ENCODE data around the gene DNAH8. TPM values are rescaled to one million over a fixed set of nuclear protein-coding genes. Genes with fewer than 3 reads are reported as not detected.

Gene DNAH8
- total and polyA plus RNA-seq, 2 experiments from 2014 or later: 0.03 to 0.15 TPM

- DNase-seq (ENCODE audit: low spot score): peak; percentile 42
- Histone ChIP-seq H3K4me2 (peak within 1 kb of the TSS; percentile 93), H3K4me3 (peak within 1 kb of the TSS; percentile 33), H3K27me3 (peaks cover 54% of the 10 kb centered on the region), H4K20me1 (ENCODE audit: insufficient read depth, poor library complexity, severe bottlenecking) (no peaks in the 10 kb centered on the region), H3K36me3 (replicated peaks; ENCODE audit: insufficient read depth, low read depth) (no peaks in the 10 kb centered on the region), H3K9me3 (ENCODE audit: low read depth) (no peaks in the 10 kb centered on the region), H3K4me1 (ENCODE audit: insufficient read depth) (no peaks in the 10 kb centered on the region), H3K79me2 (no peaks in the 10 kb centered on the region), H3K9me2 (replicated peaks; ENCODE audit: insufficient read depth) (no peaks in the 10 kb centered on the region), H2AFZ (peak within 1 kb of the TSS; percentile 35), H3K27ac (no peak within 1 kb of the TSS)
- no peak for TF ChIP-seq CTCF (IDR thresholded peaks at IDR 0.05; ENCODE audit: poor library complexity)
- TF ChIP-seq EZH2phosphoT487 (IDR thresholded peaks at IDR 0.05; ENCODE audit: low read depth, severe bottlenecking, unreplicated experiment): no peak
- no peak for TF ChIP-seq EZH2 (IDR thresholded peaks at IDR 0.05; ENCODE audit: borderline replicate concordance)
- 6% methylated on average over 25 of the region's 74 CpGs for WGBS (ENCODE audit: low lambda C conversion rate, missing lambda C conversion rate)
These were observed 333.6 kb downstream of the DNAH8 start, which contains the start of gene GLP1R for GRCh38 chr6:39048481-39049399. Gene GLP1R (plus strand): TSS chr6:39048781. CDS start chr6:39048841, 60 bp downstream.

GRCh38 chr6:39049575-39050283 lies 334.6 kb downstream of the DNAH8 start:
- Histone ChIP-seq H2AFZ (no peak overlapping the region), H3K79me2 (no peaks in the 10 kb centered on the region), H3K27me3 (peaks cover 54% of the 10 kb centered on the region), H4K20me1 (ENCODE audit: insufficient read depth, poor library complexity, severe bottlenecking) (no peaks in the 10 kb centered on the region), H3K9me2 (replicated peaks; ENCODE audit: insufficient read depth) (no peaks in the 10 kb centered on the region), H3K4me1 (ENCODE audit: insufficient read depth) (no peaks in the 10 kb centered on the region), H3K4me3 (no peak overlapping the region), H3K4me2 (no peak overlapping the region), H3K36me3 (replicated peaks; ENCODE audit: insufficient read depth, low read depth) (no peaks in the 10 kb centered on the region), H3K9me3 (ENCODE audit: low read depth) (no peaks in the 10 kb centered on the region), H3K27ac (no peak overlapping the region)
- no peak for TF ChIP-seq EZH2phosphoT487 (IDR thresholded peaks at IDR 0.05; ENCODE audit: low read depth, severe bottlenecking, unreplicated experiment)
- TF ChIP-seq EZH2 (IDR thresholded peaks at IDR 0.05; ENCODE audit: borderline replicate concordance): no peak
- no peak for TF ChIP-seq CTCF (IDR thresholded peaks at IDR 0.05; ENCODE audit: poor library complexity)
- no peak for DNase-seq (ENCODE audit: low spot score)
- 82% methylated on average over 8 of the region's 9 CpGs for WGBS (ENCODE audit: low lambda C conversion rate, missing lambda C conversion rate)

GRCh38 chr6:39050453-39051112 lies 335.5 kb downstream of the DNAH8 start:
- H3K36me3 ChIP-seq (replicated peaks; ENCODE audit: insufficient read depth, low read depth): no peaks in the 10 kb centered on the region
- 72% methylated on average over 5 of the region's 5 CpGs for WGBS (ENCODE audit: low lambda C conversion rate, missing lambda C conversion rate)
- no peaks in the 10 kb centered on the region for H3K9me3 ChIP-seq (ENCODE audit: low read depth)
- DNase-seq (ENCODE audit: low spot score): no peak
- peaks cover 54% of the 10 kb centered on the region for H3K27me3 ChIP-seq
- no peak overlapping the region for H3K4me2 ChIP-seq
- no peak overlapping the region for H2AFZ ChIP-seq
- H3K79me2 ChIP-seq: no peaks in the 10 kb centered on the region
- H3K4me1 ChIP-seq (ENCODE audit: insufficient read depth): no peaks in the 10 kb centered on the region
- no peak for TF ChIP-seq EZH2 (IDR thresholded peaks at IDR 0.05; ENCODE audit: borderline replicate concordance)
- TF ChIP-seq CTCF (IDR thresholded peaks at IDR 0.05; ENCODE audit: poor library complexity): no peak
- no peak for TF ChIP-seq EZH2phosphoT487 (IDR thresholded peaks at IDR 0.05; ENCODE audit: low read depth, severe bottlenecking, unreplicated experiment)
- H3K4me3 ChIP-seq: no peak overlapping the region
- H4K20me1 ChIP-seq (ENCODE audit: insufficient read depth, poor library complexity, severe bottlenecking): no peaks in the 10 kb centered on the region
- H3K9me2 ChIP-seq (replicated peaks; ENCODE audit: insufficient read depth): no peaks in the 10 kb centered on the region
- no peak overlapping the region for H3K27ac ChIP-seq
